GM10266 (cell line): Measurements from ENCODE around the gene TTC9B.
"Not testable (repeated sequence)": the region's sequence is repeated elsewhere in the genome, so short reads cannot be mapped to it uniquely, and the experiment has no call there.

Source experiments
- DNase-seq: peaks from one replicate; pipeline ENCODE4 v3.0.0; 2012; ENCODE audit errors: extremely low spot score
- CTCF ChIP-seq: IDR thresholded peaks from 2 replicates; pipeline ENCODE4 v1.5.1; 2012; ENCODE audit warnings: mild to moderate bottlenecking, low read depth; ENCODE audit not compliant: control insufficient read depth, insufficient read depth; ENCODE audit errors: missing control alignments

Gene TTC9B

GRCh38 chr19:40220674-40221073, 2.5 kb upstream of the TTC9B start:
- TF ChIP-seq CTCF: no peak
- DNase-seq: no peak

- no peak for TF ChIP-seq CTCF
- no peak for DNase-seq
These were observed 1.6 kb upstream of the TTC9B start for GRCh38 chr19:40219721-40220276.

- not testable (repeated sequence) for DNase-seq
These were observed 845 bp upstream of the TTC9B start for GRCh38 chr19:40219029-40219428.

- TF ChIP-seq CTCF: peak; percentile 35
- no peak for DNase-seq
These were observed 965 bp downstream of the TTC9B start for GRCh38 chr19:40217027-40217810.

- DNase-seq: no peak
- TF ChIP-seq CTCF: no peak
These were observed 1.5 kb downstream of the TTC9B start for GRCh38 chr19:40216777-40217026.

GRCh38 chr19:40216013-40216776, 2.0 kb downstream of the TTC9B start:
- no peak for DNase-seq
- TF ChIP-seq CTCF: no peak

- DNase-seq: no peak
- no peak for TF ChIP-seq CTCF
These were observed 3.2 kb downstream of the TTC9B start for GRCh38 chr19:40214936-40215335.
